Measurements from ENCODE around the gene CYP11A1. TPM values are rescaled to one million over a fixed set of nuclear protein-coding genes. Genes with fewer than 3 reads are reported as not detected.

The CYP11A1 gene
- total RNA-seq, 1 donor from 2014 or later: 0.27 TPM

DNA sequence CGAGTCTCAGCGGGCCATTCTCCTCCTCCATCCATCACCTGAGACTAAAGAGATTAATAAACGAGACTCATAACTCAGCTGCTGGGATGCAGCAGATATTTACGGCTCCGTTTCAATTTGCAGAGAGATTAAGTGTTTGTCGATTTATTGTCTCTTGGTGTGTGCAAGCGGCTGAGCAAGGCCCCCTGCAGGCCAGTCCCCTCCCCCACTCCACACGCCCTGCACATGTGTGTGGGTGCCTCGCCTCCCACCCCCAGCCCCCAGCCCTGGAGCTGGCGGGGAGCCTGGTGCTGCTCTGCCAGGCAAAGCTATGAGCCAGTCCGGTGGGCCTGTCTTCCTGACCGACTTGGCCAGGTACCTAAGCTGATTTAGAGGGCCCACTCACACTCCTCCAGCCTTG lies 63.0 kb downstream of the CYP11A1 start:
- DNase-seq: no peak
- Histone ChIP-seq H3K27me3 (ENCODE audit: low read depth) (peaks cover 98% of the 10 kb centered on the region), H3K9me3 (replicated peaks) (no peaks in the 10 kb centered on the region), H3K36me3 (no peaks in the 10 kb centered on the region), H3K4me1 (peaks cover 7% of the 10 kb centered on the region), H3K4me3 (no peak overlapping the region), H3K27ac (replicated peaks) (no peak overlapping the region)
- intact Hi-C loops (cut with micrococcal nuclease): no loop called here
- TF ChIP-seq, protein P1, sequence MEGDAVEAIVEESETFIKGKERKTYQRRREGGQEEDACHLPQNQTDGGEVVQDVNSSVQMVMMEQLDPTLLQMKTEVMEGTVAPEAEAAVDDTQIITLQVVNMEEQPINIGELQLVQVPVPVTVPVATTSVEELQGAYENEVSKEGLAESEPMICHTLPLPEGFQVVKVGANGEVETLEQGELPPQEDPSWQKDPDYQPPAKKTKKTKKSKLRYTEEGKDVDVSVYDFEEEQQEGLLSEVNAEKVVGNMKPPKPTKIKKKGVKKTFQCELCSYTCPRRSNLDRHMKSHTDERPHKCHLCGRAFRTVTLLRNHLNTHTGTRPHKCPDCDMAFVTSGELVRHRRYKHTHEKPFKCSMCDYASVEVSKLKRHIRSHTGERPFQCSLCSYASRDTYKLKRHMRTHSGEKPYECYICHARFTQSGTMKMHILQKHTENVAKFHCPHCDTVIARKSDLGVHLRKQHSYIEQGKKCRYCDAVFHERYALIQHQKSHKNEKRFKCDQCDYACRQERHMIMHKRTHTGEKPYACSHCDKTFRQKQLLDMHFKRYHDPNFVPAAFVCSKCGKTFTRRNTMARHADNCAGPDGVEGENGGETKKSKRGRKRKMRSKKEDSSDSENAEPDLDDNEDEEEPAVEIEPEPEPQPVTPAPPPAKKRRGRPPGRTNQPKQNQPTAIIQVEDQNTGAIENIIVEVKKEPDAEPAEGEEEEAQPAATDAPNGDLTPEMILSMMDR (IDR thresholded peaks at IDR 0.05; ENCODE audit: borderline replicate concordance): no peak

DNA sequence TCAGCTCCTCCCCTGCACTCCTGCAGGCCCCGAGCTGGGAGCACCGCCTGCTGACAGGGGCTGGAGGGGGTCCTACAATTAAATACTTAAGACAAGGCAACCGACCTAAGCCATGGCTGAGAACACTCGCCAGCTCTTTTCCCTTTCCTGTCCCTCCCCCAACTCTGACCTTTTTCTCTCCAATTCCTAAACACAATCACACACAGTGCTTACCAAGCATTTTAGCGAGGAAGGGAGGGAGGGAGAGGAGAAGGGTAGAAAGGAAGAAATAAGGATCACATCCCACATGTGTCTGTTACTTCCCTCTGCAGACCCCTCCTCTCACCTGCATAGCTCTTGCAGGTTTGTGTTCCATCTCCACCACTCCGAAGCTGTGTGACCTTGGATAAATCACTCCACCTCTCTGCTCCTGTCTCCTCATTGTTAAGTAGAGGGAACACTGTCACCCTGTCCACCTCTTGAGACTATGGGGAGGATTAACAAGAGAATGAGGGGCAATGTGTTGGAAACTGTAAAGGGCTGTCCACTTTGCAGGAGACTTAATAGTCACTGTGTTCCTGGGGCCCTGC lies 63.6 kb downstream of the CYP11A1 start:
- H3K27ac ChIP-seq (replicated peaks): no peak overlapping the region
- no peaks in the 10 kb centered on the region for H3K36me3 ChIP-seq
- TF ChIP-seq, protein P1 (IDR thresholded peaks at IDR 0.05; ENCODE audit: borderline replicate concordance): no peak
- no peak for DNase-seq
- intact Hi-C loops (cut with micrococcal nuclease): no loop called here
- H3K4me3 ChIP-seq: no peak overlapping the region
- peaks cover 98% of the 10 kb centered on the region for H3K27me3 ChIP-seq (ENCODE audit: low read depth)
- no peaks in the 10 kb centered on the region for H3K9me3 ChIP-seq (replicated peaks)
- peaks cover 7% of the 10 kb centered on the region for H3K4me1 ChIP-seq

DNA sequence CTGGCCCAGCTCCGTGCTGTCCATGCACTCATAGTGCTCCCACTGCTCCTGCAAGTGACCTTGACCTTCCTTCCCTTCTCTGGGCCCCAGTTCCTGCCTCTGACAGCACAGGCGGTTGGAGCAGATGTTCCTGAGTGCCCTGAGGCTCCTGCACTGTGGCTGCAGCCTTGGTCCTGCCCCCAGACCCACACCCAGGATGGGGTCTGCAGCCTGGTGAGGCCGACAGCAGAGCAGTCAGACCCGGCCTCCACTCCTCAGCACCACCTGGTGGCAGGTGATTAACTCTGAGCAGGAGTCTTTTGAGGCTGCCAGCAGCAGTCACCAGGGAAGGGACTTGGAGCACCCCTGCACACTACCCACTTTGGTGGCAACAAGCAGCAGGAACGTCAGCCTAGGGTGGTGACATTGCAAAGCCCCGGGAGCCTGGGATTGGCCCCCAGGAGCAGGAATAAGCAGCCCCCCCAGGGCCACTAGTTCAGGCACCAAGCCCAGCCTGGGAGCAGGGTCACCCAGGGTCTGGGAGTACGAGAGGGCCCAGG lies 64.6 kb downstream of the CYP11A1 start:
- Histone ChIP-seq H3K4me3 (no peak overlapping the region), H3K27me3 (ENCODE audit: low read depth) (peaks cover 95% of the 10 kb centered on the region), H3K4me1 (peaks cover 7% of the 10 kb centered on the region), H3K27ac (replicated peaks) (no peak overlapping the region), H3K36me3 (no peaks in the 10 kb centered on the region), H3K9me3 (replicated peaks) (no peaks in the 10 kb centered on the region)
- DNase-seq: no peak
- intact Hi-C loops (cut with micrococcal nuclease): no loop called here
- TF ChIP-seq, protein P1 (IDR thresholded peaks at IDR 0.05; ENCODE audit: borderline replicate concordance): peak; percentile 77

DNA sequence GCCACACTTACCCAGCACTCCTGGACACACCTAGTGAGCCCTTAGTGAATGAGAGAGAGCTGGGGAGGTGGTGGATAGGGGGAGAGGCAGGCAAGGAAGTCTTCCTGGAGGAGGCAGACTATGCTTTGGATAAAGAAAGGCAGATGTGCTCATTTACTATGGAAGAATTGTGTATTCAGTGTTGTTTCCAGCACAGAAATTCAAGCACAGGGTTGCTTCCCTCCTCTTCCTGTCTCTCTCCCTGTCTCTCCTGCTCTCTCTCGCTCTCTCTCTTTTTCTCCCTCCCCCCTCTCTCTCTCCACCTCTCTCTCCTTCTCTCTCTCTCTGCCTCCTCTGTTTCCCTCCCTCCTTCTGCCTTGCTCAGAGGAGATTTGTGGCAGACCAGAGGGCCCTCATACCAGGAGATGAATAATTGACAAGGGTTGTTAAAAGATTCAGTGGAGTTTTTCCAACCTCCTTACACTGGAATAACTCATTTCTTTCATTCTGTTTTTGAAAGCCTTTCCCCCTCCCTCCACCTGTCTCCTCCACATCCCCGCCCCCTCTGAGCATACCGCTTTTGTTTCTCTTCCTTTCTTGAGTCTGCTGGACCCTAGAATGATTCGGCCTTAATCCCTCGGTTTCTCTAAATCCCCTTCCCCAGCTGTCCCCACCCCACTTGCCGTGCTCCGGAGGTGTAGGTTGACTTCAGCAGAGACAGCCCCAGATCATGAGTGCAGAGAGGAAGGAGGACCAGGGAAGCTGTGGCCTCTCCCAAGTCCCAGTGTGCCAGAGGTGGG lies 65.7 kb downstream of the CYP11A1 start:
- H3K27ac ChIP-seq (replicated peaks): no peak overlapping the region
- H3K4me3 ChIP-seq: no peak overlapping the region
- TF ChIP-seq, protein P1 (IDR thresholded peaks at IDR 0.05; ENCODE audit: borderline replicate concordance): no peak
- peaks cover 91% of the 10 kb centered on the region for H3K27me3 ChIP-seq (ENCODE audit: low read depth)
- DNase-seq: no peak
- H3K36me3 ChIP-seq: no peaks in the 10 kb centered on the region
- peaks cover 7% of the 10 kb centered on the region for H3K4me1 ChIP-seq
- no peaks in the 10 kb centered on the region for H3K9me3 ChIP-seq (replicated peaks)
- intact Hi-C loops (cut with micrococcal nuclease): no loop called here

DNA sequence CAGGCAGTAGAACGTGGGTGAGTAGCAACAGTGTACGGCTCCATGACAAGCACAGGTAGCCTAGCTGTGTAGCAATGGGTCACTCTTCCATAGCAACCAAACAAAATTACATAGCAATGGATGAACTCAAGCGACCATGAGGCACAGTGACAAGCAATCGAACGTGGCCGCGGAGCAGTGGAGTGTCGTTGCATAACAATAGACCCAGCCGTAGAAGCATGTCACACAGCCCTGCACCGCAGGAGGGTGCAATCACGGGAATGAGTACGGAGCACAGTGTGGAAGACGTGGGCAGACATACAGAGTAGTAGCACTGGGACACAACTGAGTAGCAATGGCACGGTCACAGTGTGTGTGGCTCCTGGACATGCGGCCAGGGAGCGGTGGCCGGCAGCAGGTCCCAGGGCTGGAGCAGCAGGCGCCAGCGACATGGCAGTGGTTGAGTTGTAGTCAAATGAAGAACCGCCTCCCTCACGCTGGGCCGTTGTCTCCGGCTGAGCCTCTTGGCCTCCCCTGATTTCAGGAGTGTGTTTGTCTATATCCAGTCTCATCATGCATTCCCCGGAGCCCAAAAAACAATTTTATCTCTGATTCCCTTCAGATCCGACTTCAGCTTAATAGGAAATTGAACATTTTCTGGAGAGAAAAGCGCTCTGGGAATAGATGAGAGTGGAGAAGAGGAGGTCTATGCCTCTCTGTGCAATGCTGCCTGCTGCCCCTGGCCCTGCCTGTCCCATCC lies 67.2 kb downstream of the CYP11A1 start:
- H3K27ac ChIP-seq (replicated peaks): no peak overlapping the region
- TF ChIP-seq, protein P1 (IDR thresholded peaks at IDR 0.05; ENCODE audit: borderline replicate concordance): no peak
- no peaks in the 10 kb centered on the region for H3K9me3 ChIP-seq (replicated peaks)
- intact Hi-C loops (cut with micrococcal nuclease): no loop called here
- peaks cover 7% of the 10 kb centered on the region for H3K4me1 ChIP-seq
- peaks cover 89% of the 10 kb centered on the region for H3K27me3 ChIP-seq (ENCODE audit: low read depth)
- no peaks in the 10 kb centered on the region for H3K36me3 ChIP-seq
- H3K4me3 ChIP-seq: no peak overlapping the region
- DNase-seq: no peak
